ENCODE results near the gene ZNF532.

ZNF532 gene

GRCh38 chr18:59033359-59033758, 168.7 kb downstream of the ZNF532 start:
- DNase-seq (ENCODE audit: low read depth in 2 of 2) = no peak

- no peak for DNase-seq (ENCODE audit: low read depth in 2 of 2)
Measured at GRCh38 chr18:59033974-59034373, 169.3 kb downstream of the ZNF532 start.

GRCh38 chr18:59035591-59035990, 170.9 kb downstream of the ZNF532 start:
- DNase-seq (ENCODE audit: low read depth in 2 of 2) = no peak

Data from stimulated activated CD8-positive, alpha-beta memory T cell treated with anti-CD3 and anti-CD28 coated beads, Interleukin-7, amount 100 ng/mL, for 1 hour (primary cell).